ENCODE data around the gene PHF3.

Gene PHF3

GRCh38 chr6:63630466-63630865, 5.1 kb upstream of the PHF3 start:
- Histone ChIP-seq H3K27me3 (ENCODE audit: insufficient read depth, low read length) (no peaks in the 10 kb centered on the region), H3K4me2 (ENCODE audit: low read length) (no peak overlapping the region), H3F3A (ENCODE audit: insufficient read depth, low read length) (no peaks in the 10 kb centered on the region; the same call in 1 of the 2 replicates), H3K4me3 (ENCODE audit: low read depth, low read length, poor library complexity, severe bottlenecking) (no peak overlapping the region), H3K79me2 (ENCODE audit: insufficient read depth, low read length) (no peaks in the 10 kb centered on the region), H3K9me3 (ENCODE audit: low read length) (no peaks in the 10 kb centered on the region), H3K4me1 (ENCODE audit: insufficient read depth, low read length, severe bottlenecking) (peaks cover 10% of the 10 kb centered on the region), H3K27ac (ENCODE audit: low read depth, low read length, poor library complexity, severe bottlenecking) (no peak overlapping the region), H3K9me2 (ENCODE audit: low read depth, low read length) (no peaks in the 10 kb centered on the region), H2AFZ (ENCODE audit: low read length) (no peak overlapping the region), H4K20me1 (ENCODE audit: insufficient read depth, low read length) (no peaks in the 10 kb centered on the region; the same call in 1 of the 2 replicates), H3K9ac (ENCODE audit: low read length) (no peak overlapping the region), H3K36me3 (ENCODE audit: insufficient read depth, low read length) (no peaks in the 10 kb centered on the region)
- TF ChIP-seq EZH2 (IDR thresholded peaks at IDR 0.05; ENCODE audit: borderline replicate concordance, low read length): no peak

GRCh38 chr6:63634630-63635029, 972 bp upstream of the PHF3 start:
- no peak for TF ChIP-seq EZH2 (IDR thresholded peaks at IDR 0.05; ENCODE audit: borderline replicate concordance, low read length)
- no peak for TF ChIP-seq CTCF (IDR thresholded peaks at IDR 0.05; ENCODE audit: low read length)
- H3K9me2 ChIP-seq (ENCODE audit: low read depth, low read length): no peaks in the 10 kb centered on the region
- H3K9me3 ChIP-seq (ENCODE audit: low read length): no peaks in the 10 kb centered on the region
- H3K4me1 ChIP-seq (ENCODE audit: insufficient read depth, low read length, severe bottlenecking): peaks cover 34% of the 10 kb centered on the region
- H3K9ac ChIP-seq (ENCODE audit: low read length): no peak overlapping the region; the same call in 1 of the 2 replicates
- H3K27ac ChIP-seq (ENCODE audit: low read depth, low read length, poor library complexity, severe bottlenecking): no peak overlapping the region
- no peak overlapping the region for H2AFZ ChIP-seq (ENCODE audit: low read length)
- no peak overlapping the region for H3K4me3 ChIP-seq (ENCODE audit: low read depth, low read length, poor library complexity, severe bottlenecking)
- no peaks in the 10 kb centered on the region for H3K36me3 ChIP-seq (ENCODE audit: insufficient read depth, low read length)
- H3K79me2 ChIP-seq (ENCODE audit: insufficient read depth, low read length): peaks cover 34% of the 10 kb centered on the region
- H4K20me1 ChIP-seq (ENCODE audit: insufficient read depth, low read length): no peaks in the 10 kb centered on the region
- peak overlapping the region; percentile 66 for H3K4me2 ChIP-seq (ENCODE audit: low read length)
- H3F3A ChIP-seq (ENCODE audit: insufficient read depth, low read length): no peaks in the 10 kb centered on the region; the same call in 1 of the 2 replicates
- H3K27me3 ChIP-seq (ENCODE audit: insufficient read depth, low read length): no peaks in the 10 kb centered on the region

- Histone ChIP-seq H2AFZ (ENCODE audit: low read length) (peak overlapping the region; percentile 52), H3F3A (ENCODE audit: insufficient read depth, low read length) (no peaks in the 10 kb centered on the region; the same call in 1 of the 2 replicates), H3K9me2 (ENCODE audit: low read depth, low read length) (no peaks in the 10 kb centered on the region), H3K9ac (ENCODE audit: low read length) (peak overlapping the region; percentile 91), H3K27ac (ENCODE audit: low read depth, low read length, poor library complexity, severe bottlenecking) (no peak overlapping the region), H3K36me3 (ENCODE audit: insufficient read depth, low read length) (no peaks in the 10 kb centered on the region), H3K27me3 (ENCODE audit: insufficient read depth, low read length) (no peaks in the 10 kb centered on the region), H3K4me2 (ENCODE audit: low read length) (peak overlapping the region; percentile 66), H3K4me3 (ENCODE audit: low read depth, low read length, poor library complexity, severe bottlenecking) (peak overlapping the region; percentile 96), H3K9me3 (ENCODE audit: low read length) (no peaks in the 10 kb centered on the region), H3K79me2 (ENCODE audit: insufficient read depth, low read length) (peaks cover 39% of the 10 kb centered on the region), H4K20me1 (ENCODE audit: insufficient read depth, low read length) (no peaks in the 10 kb centered on the region), H3K4me1 (ENCODE audit: insufficient read depth, low read length, severe bottlenecking) (peaks cover 40% of the 10 kb centered on the region)
- TF ChIP-seq EZH2 (IDR thresholded peaks at IDR 0.05; ENCODE audit: borderline replicate concordance, low read length) (no peak), CTCF (IDR thresholded peaks at IDR 0.05; ENCODE audit: low read length) (no peak)
Measured at GRCh38 chr6:63635215-63635587, 401 bp upstream of the PHF3 start.

DNA sequence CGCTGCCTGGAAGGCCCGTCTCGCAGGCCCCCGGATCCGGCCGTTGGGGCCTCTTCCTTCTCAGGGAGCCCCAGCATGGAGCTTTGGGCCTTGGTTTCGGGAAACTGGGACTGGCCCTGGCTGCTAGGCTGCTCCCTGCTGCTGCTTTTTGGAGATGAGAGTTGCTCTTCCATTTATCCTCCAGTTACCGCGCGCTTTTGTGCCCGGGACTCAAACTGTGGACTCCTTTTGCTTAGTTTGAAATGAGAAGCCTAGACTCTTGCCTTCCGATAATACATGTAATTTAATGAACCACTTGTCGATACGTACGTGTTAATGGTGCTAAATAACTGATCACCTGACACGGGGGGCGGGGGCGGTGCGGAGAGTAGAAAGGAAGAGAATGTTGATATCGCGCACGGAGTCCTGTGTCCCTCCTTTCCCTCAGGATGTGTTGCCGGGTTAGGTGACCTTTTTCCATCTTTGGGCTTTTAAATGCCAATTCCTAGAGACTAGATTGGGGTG, 968 bp downstream of the PHF3 start:
- Histone ChIP-seq H2AFZ (ENCODE audit: low read length) (no peak overlapping the region), H3K9me3 (ENCODE audit: low read length) (no peaks in the 10 kb centered on the region), H3K9me2 (ENCODE audit: low read depth, low read length) (no peaks in the 10 kb centered on the region), H3K79me2 (ENCODE audit: insufficient read depth, low read length) (peaks cover 53% of the 10 kb centered on the region), H3F3A (ENCODE audit: insufficient read depth, low read length) (no peaks in the 10 kb centered on the region; the same call in 1 of the 2 replicates), H3K27ac (ENCODE audit: low read depth, low read length, poor library complexity, severe bottlenecking) (peak overlapping the region; percentile 61), H3K9ac (ENCODE audit: low read length) (peak overlapping the region; percentile 91), H3K4me3 (ENCODE audit: low read depth, low read length, poor library complexity, severe bottlenecking) (peak overlapping the region; percentile 96), H3K27me3 (ENCODE audit: insufficient read depth, low read length) (no peaks in the 10 kb centered on the region), H4K20me1 (ENCODE audit: insufficient read depth, low read length) (no peaks in the 10 kb centered on the region), H3K36me3 (ENCODE audit: insufficient read depth, low read length) (no peaks in the 10 kb centered on the region; the same call in 1 of the 2 replicates), H3K4me1 (ENCODE audit: insufficient read depth, low read length, severe bottlenecking) (peaks cover 42% of the 10 kb centered on the region), H3K4me2 (ENCODE audit: low read length) (peak overlapping the region; percentile 66)
- no peak for TF ChIP-seq CTCF (IDR thresholded peaks at IDR 0.05; ENCODE audit: low read length)
- TF ChIP-seq EZH2 (IDR thresholded peaks at IDR 0.05; ENCODE audit: borderline replicate concordance, low read length): no peak
